H1 (cell line): Measurements from ENCODE around the gene SLC25A26. TPM values are rescaled to one million over a fixed set of nuclear protein-coding genes. Genes with fewer than 3 reads are reported as not detected.

Experiments
- CTCF ChIA-PET: fragments of 300-600 bp; sonication (Branson Sonifier 250); formaldehyde crosslinking; loops from one replicate; lab custom pipeline; 2021; ENCODE audit not compliant: partially characterized antibody; lab: Charles Lee
- POLR2A ChIA-PET: fragments of 300-600 bp; sonication (Branson Sonifier 250); formaldehyde crosslinking; loops from one replicate; lab custom pipeline; 2021; ENCODE audit warnings: inconsistent platforms; ENCODE audit not compliant: partially characterized antibody; lab: Charles Lee
- DNase-seq, 2 experiments: peaks; one replicate each; pipeline versions ENCODE4 v3.0.0 to v3.0.0-alpha.2; 2010 to 2022; ENCODE audit warnings: low spot score in 2 of 2, low read depth in 1 of 2, mixed read lengths in 1 of 2
- FAIRE-seq: peaks from 2 replicates; lab custom pipeline; 2011; peaks lifted over from hg19 to GRCh38; lab: Jason Lieb, UNC
- H2AFZ ChIP-seq: 2 replicates; pipeline ENCODE4 v1.8.1; 2012; ENCODE audit warnings: low read length, inconsistent platforms
- H2AK5ac ChIP-seq: 2 replicates; pipeline ENCODE4 v1.6.1; 2013; ENCODE audit warnings: low read depth, low read length
- H2BK120ac ChIP-seq: replicated peaks from 2 replicates; pipeline ENCODE3; 2013; ENCODE audit warnings: low read depth, low read length, inconsistent platforms
- H2BK12ac ChIP-seq: 2 replicates; pipeline ENCODE4 v1.6.1; 2013; ENCODE audit warnings: low read depth, low read length
- H2BK15ac ChIP-seq: 2 replicates; pipeline ENCODE4 v1.6.1; 2013; ENCODE audit warnings: low read length
- H2BK20ac ChIP-seq: 2 replicates; pipeline ENCODE4 v1.6.1; 2013; ENCODE audit warnings: low read length
- H2BK5ac ChIP-seq: 2 replicates; pipeline ENCODE4 v1.6.1; 2013; ENCODE audit warnings: low read depth, low read length
- H3K14ac ChIP-seq: 2 replicates; pipeline ENCODE4 v1.6.1; 2013; ENCODE audit warnings: inconsistent platforms; ENCODE audit not compliant: insufficient read length
- H3K18ac ChIP-seq: 2 replicates; pipeline ENCODE4 v1.6.1; 2013; ENCODE audit warnings: low read length; ENCODE audit errors: extremely low read depth
- H3K23ac ChIP-seq: 2 replicates; pipeline ENCODE4 v1.6.1; 2013; ENCODE audit warnings: inconsistent platforms; ENCODE audit not compliant: insufficient read length
- H3K23me2 ChIP-seq: 2 replicates; pipeline ENCODE4 v1.6.1; 2013; ENCODE audit warnings: low read depth, low read length
- H3K27ac ChIP-seq: 2 replicates; pipeline ENCODE4 v1.6.1; 2011; ENCODE audit warnings: low read depth, low read length, inconsistent platforms
- H3K27me3 ChIP-seq, 4 experiments: replicated peaks in 1 of 4; 1 replicate in 1 of 4; 2 replicates in 3 of 4; pipeline versions ENCODE4 v1.6.1 to v1.8.1; 2011 to 2013; ENCODE audit warnings: low read length in 3 of 4, mild to moderate bottlenecking in 3 of 4, inconsistent platforms in 2 of 4, mixed read lengths in 2 of 4, moderate library complexity in 1 of 4; ENCODE audit not compliant: control insufficient read depth in 3 of 4, insufficient read depth in 3 of 4; ENCODE audit errors: extremely low read depth in 1 of 4
- H3K36me3 ChIP-seq, 4 experiments: 2 replicates each; pipeline versions ENCODE4 v1.6.1 to v1.8.1; 2011 to 2013; ENCODE audit warnings: mild to moderate bottlenecking in 4 of 4, low read length in 3 of 4, moderate library complexity in 2 of 4, control low read depth in 1 of 4, inconsistent platforms in 1 of 4; ENCODE audit not compliant: insufficient read depth in 4 of 4, control insufficient read depth in 2 of 4
- H3K4ac ChIP-seq: replicated peaks from 2 replicates; pipeline ENCODE3; 2013; ENCODE audit warnings: low read length, low read depth, mixed read lengths, inconsistent platforms; ENCODE audit not compliant: insufficient read length
- H3K4me1 ChIP-seq, 4 experiments: replicated peaks in 1 of 4; 1 replicate in 1 of 4; 2 replicates in 3 of 4; pipeline versions ENCODE4 v1.6.1 to v1.8.1; 2011 to 2013; ENCODE audit warnings: low read length in 3 of 4, inconsistent platforms in 2 of 4, mixed read lengths in 1 of 4; ENCODE audit not compliant: insufficient read depth in 4 of 4, control insufficient read depth in 3 of 4
- H3K4me2 ChIP-seq, 2 experiments: 2 replicates each; pipeline versions ENCODE4 v1.6.1 to v1.8.1; 2011 to 2013; ENCODE audit warnings: low read depth in 2 of 2, low read length in 2 of 2, control low read depth in 1 of 2, inconsistent platforms in 1 of 2, mild to moderate bottlenecking in 1 of 2; ENCODE audit not compliant: insufficient read depth in 1 of 2
- H3K4me3 ChIP-seq, 4 experiments: fragments of 200-600, 300-600 bp in 1 of 4; sonication (generic), shearing (Covaris generic), sonication (Bioruptor Twin) in 1 of 4; 2 replicates each; pipeline versions ENCODE4 v1.5.1 to v1.8.1; 2011 to 2016; ENCODE audit warnings: low read length in 4 of 4, low read depth in 3 of 4, control low read depth in 2 of 4, inconsistent platforms in 2 of 4, mild to moderate bottlenecking in 2 of 4, mixed read lengths in 1 of 4, moderate library complexity in 1 of 4; ENCODE audit not compliant: insufficient read depth in 2 of 4; ENCODE audit errors: extremely low read depth in 1 of 4
- H3K56ac ChIP-seq: replicated peaks from 2 replicates; pipeline ENCODE3; 2013; ENCODE audit warnings: low read depth, mild to moderate bottlenecking, mixed read lengths, low read length, inconsistent platforms; ENCODE audit not compliant: insufficient read length
- H3K79me1 ChIP-seq: 2 replicates; pipeline ENCODE4 v1.6.1; 2013; ENCODE audit warnings: low read depth, low read length, control low read depth
- H3K79me2 ChIP-seq, 2 experiments: 2 replicates each; pipeline versions ENCODE4 v1.6.1 to v1.8.1; 2012 to 2013; ENCODE audit warnings: low read length in 2 of 2, mild to moderate bottlenecking in 2 of 2, inconsistent platforms in 1 of 2; ENCODE audit not compliant: insufficient read depth in 2 of 2, control insufficient read depth in 1 of 2
- H3K9ac ChIP-seq, 4 experiments: replicated peaks in 1 of 4; 1 replicate in 1 of 4; 2 replicates in 3 of 4; pipeline versions ENCODE4 v1.6.1 to v1.8.1; 2011 to 2013; ENCODE audit warnings: low read depth in 3 of 4, low read length in 3 of 4, control low read depth in 2 of 4, mild to moderate bottlenecking in 2 of 4, moderate library complexity in 2 of 4, inconsistent platforms in 1 of 4; ENCODE audit errors: extremely low read depth in 1 of 4
- H3K9me3 ChIP-seq, 2 experiments: 2 replicates each; pipeline versions ENCODE4 v1.6.1 to v1.8.1; 2012 to 2013; ENCODE audit warnings: mild to moderate bottlenecking in 2 of 2, moderate library complexity in 2 of 2, control low read depth in 1 of 2, inconsistent platforms in 1 of 2, low read depth in 1 of 2, low read length in 1 of 2, mixed read lengths in 1 of 2; ENCODE audit not compliant: insufficient read depth in 2 of 2
- H4K20me1 ChIP-seq, 2 experiments: replicated peaks in 1 of 2; 2 replicates each; pipeline versions ENCODE3 to v1.8.1; 2011 to 2013; ENCODE audit warnings: inconsistent platforms in 2 of 2, low read length in 2 of 2, mild to moderate bottlenecking in 1 of 2; ENCODE audit not compliant: insufficient read depth in 2 of 2, control insufficient read depth in 1 of 2
- H4K5ac ChIP-seq: 2 replicates; pipeline ENCODE4 v1.6.1; 2013; ENCODE audit warnings: low read length, low read depth, mixed read lengths, inconsistent platforms; ENCODE audit not compliant: insufficient read length
- H4K8ac ChIP-seq: 2 replicates; pipeline ENCODE4 v1.8.0; 2013; ENCODE audit warnings: mild to moderate bottlenecking, moderate library complexity, low read length, inconsistent platforms; ENCODE audit not compliant: insufficient read depth; ENCODE audit errors: extremely low read depth
- H4K91ac ChIP-seq: replicated peaks from 2 replicates; pipeline ENCODE3; 2013; ENCODE audit warnings: low read length, mixed read lengths, inconsistent platforms; ENCODE audit not compliant: insufficient read length
- GTF2F1 ChIP-seq: IDR thresholded peaks from 2 replicates; pipeline ENCODE4 v1.6.1; 2012; ENCODE audit warnings: low read depth, low read length, improper control_type of control experiment, borderline replicate concordance
- NANOG ChIP-seq: IDR thresholded peaks from 2 replicates; pipeline ENCODE4 v1.6.1; 2011; ENCODE audit warnings: low read length, low read depth, mild to moderate bottlenecking, inconsistent platforms; ENCODE audit not compliant: insufficient read depth, poor library complexity, severe bottlenecking
- POLR2A ChIP-seq, 2 experiments: IDR thresholded peaks; 1 replicate in 1 of 2; 2 replicates in 1 of 2; pipeline ENCODE4 v1.6.1; 2011; ENCODE audit warnings: low read depth in 2 of 2, low read length in 2 of 2, mild to moderate bottlenecking in 2 of 2; ENCODE audit errors: control extremely low read depth in 1 of 2
- POLR2AphosphoS5 ChIP-seq: IDR thresholded peaks from 2 replicates; pipeline ENCODE4 v1.6.1; 2011; ENCODE audit warnings: low read depth, low read length
- RAD21 ChIP-seq, 2 experiments: IDR thresholded peaks in 1 of 2; conservative IDR thresholded peaks in 1 of 2; 2 replicates each; pipeline ENCODE4 v1.6.1; 2011; ENCODE audit warnings: low read depth in 2 of 2, low read length in 2 of 2, improper control_type of control experiment in 1 of 2, inconsistent platforms in 1 of 2, mild to moderate bottlenecking in 1 of 2, moderate library complexity in 1 of 2
- SIRT6 ChIP-seq: IDR thresholded peaks from one replicate; pipeline ENCODE4 v1.7.1; 2012; ENCODE audit warnings: low read length, inconsistent platforms
- TAF1 ChIP-seq: IDR thresholded peaks from 2 replicates; pipeline ENCODE4 v1.6.1; 2011; ENCODE audit warnings: mild to moderate bottlenecking, low read depth, low read length
- WGBS, 2 experiments: shearing (Covaris generic) in 1 of 2; methylation state at CpG; one replicate each; pipeline versions ENCODE4 v1.1.6 to v1.1.7; 2013 to 2015; ENCODE audit warnings: low lambda C conversion rate in 2 of 2, mixed read lengths in 2 of 2, inconsistent platforms in 1 of 2, low coverage in 1 of 2, missing lambda C conversion rate in 1 of 2; ENCODE audit not compliant: insufficient replicate concordance in 2 of 2, insufficient coverage in 1 of 2, insufficient read length in 1 of 2; ENCODE audit errors: extremely low coverage in 1 of 2, missing lambda C conversion rate in 1 of 2; 5-methylcytosine and 5-hydroxymethylcytosine counted together
- polyA plus RNA-seq, 7 experiments: library from polyadenylated mRNA; depleted of rRNA in 3 of 7; stranded (reverse) in 5 of 7; unstranded in 2 of 7; fragments of >200 nt in 5 of 7; fragments of 200-250 nt in 2 of 7; gene quantifications; 1 replicate in 5 of 7; 2 replicates in 1 of 7; 4 replicates in 1 of 7; pipeline versions ENCODE4 v1.2.1 to v1.2.3, GENCODE V29; 2011 to 2013; ENCODE audit warnings: missing spikeins in 2 of 7, mixed read lengths in 2 of 7
- total RNA-seq: library from RNA; stranded (reverse); fragmentation: NEBNext Ultra II Directional; extraction: Animal tissue kit (Norgen Biotek cat#: 25700); gene quantifications from 2 replicates; pipeline ENCODE4 v1.2.1, GENCODE V29; 2021

SLC25A26 gene
- total and polyA plus RNA-seq, 2 of the 8 experiments (the other 6 are each of a cell fraction or from before 2014, with no cell fraction given) = 30.0 to 37.0 TPM

DNA sequence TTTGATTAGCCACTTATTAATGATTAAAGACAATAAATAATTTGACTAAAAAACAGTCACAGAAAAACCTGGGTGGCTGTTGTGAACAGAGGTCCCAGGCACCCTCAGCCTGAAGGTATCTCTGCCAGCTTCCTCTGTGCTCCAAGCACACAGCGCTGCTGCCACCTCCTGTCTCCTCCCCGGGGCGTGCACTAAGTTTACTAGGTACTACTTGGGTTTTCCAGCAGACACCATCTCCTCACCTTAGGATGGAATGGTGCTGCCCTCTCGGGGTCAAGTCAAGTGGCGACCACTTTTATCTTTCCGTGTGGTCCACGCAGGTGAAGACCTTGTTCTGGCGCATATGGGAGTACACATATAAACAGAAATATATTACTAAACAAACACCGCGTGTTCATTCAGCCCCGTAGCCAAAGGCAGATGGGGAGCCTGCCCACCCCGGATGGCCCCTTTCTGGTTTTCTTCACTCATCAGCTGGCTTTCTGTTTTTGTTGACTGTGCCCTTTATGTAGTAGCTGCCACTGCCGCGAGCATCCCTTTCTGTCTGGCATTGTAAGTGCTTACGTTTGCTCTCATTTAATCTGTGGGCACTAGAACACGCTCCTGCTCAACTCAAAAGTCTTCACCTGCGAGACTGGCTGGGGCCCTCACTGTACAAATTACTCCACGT, 152.0 kb downstream of the SLC25A26 start:
- H2BK5ac ChIP-seq = no peak overlapping the region
- peak; percentile 51 to 68 for DNase-seq
- no peak overlapping the region for H2BK12ac ChIP-seq
- no peak overlapping the region for H4K91ac ChIP-seq
- H4K8ac ChIP-seq = no peak overlapping the region
- no peak overlapping the region for H3K23ac ChIP-seq
- H3K9me3 ChIP-seq = no peaks in the 10 kb centered on the region
- H3K4me2 ChIP-seq = no peak overlapping the region
- H2BK15ac ChIP-seq = no peak overlapping the region
- ChIA-PET POLR2A (interaction anchor here (0.7 to 1.0 kb wide), 3 partner anchors 19 to 94 kb away, joined by 3 read pairs; no protein-coding TSS in a partner anchor), CTCF (interaction anchor here (0.6 to 6.3 kb wide), 48 partner anchors 10 to 533 kb away, joined by 3 to 90 read pairs (median 4); no protein-coding TSS in a partner anchor)
- no peaks in the 10 kb centered on the region for H3K27me3 ChIP-seq
- no peak overlapping the region for H3K27ac ChIP-seq
- no peaks in the 10 kb centered on the region for H4K20me1 ChIP-seq
- peak; percentile 95 for FAIRE-seq
- H3K14ac ChIP-seq = no peak overlapping the region
- H3K23me2 ChIP-seq = no peaks in the 10 kb centered on the region
- H3K79me2 ChIP-seq = no peaks in the 10 kb centered on the region
- H3K56ac ChIP-seq = no peak overlapping the region
- peaks cover 0 to 21% (median 8%) of the 10 kb centered on the region in 4 experiments; a peak in 6 of 8 replicates for H3K36me3 ChIP-seq
- H3K18ac ChIP-seq = no peak overlapping the region
- H3K79me1 ChIP-seq = no peaks in the 10 kb centered on the region
- no peak overlapping the region for H3K4me3 ChIP-seq
- no peaks in the 10 kb centered on the region for H3K4me1 ChIP-seq
- H2BK20ac ChIP-seq = no peak overlapping the region
- H2BK120ac ChIP-seq = no peak overlapping the region
- H2AK5ac ChIP-seq = no peak overlapping the region
- WGBS, 2 experiments = 70% methylated on average over 18 of the region's 18 CpGs; no CpG with 5 or more reads in 1 of the 2 experiments
- H4K5ac ChIP-seq = no peak overlapping the region
- H3K9ac ChIP-seq = no peak overlapping the region
- no peak overlapping the region for H2AFZ ChIP-seq
- no peak overlapping the region for H3K4ac ChIP-seq
- TF ChIP-seq SIRT6 = no peak
- TF ChIP-seq GTF2F1 = no peak
- no peak for TF ChIP-seq NANOG
- TF ChIP-seq POLR2A (IDR thresholded peaks at IDR 0.05; ENCODE audit: control extremely low read depth in 1 of 2, low read depth in 2 of 2, low read length in 2 of 2) = peak in 1 of 2 experiments; percentile 34; a peak in 1 of 3 replicates
- no peak for TF ChIP-seq TAF1
- no peak for TF ChIP-seq POLR2AphosphoS5
- TF ChIP-seq RAD21 (IDR thresholded peaks at IDR 0.05 in 1 of 2, conservative IDR thresholded peaks at IDR 0.05 in 1 of 2; ENCODE audit: low read depth in 2 of 2, low read length in 2 of 2) = peak; percentile 95 to 99
